Natural killer cell (primary cell): ENCODE results near the gene KCNK1. TPM values are rescaled to one million over a fixed set of nuclear protein-coding genes. Genes with fewer than 3 reads are reported as not detected.
A peak's percentile ranks its signal among the peaks of the same experiment; 100 is the strongest.

Experiments
- ATAC-seq, 3 donors: fragments of 150-1000 bp in 2 of 3; fragments of 200-7000 bp in 1 of 3; cut with Tn5 transposase; 1 replicate in 1 of 3; 2 replicates in 2 of 3; pipeline ENCODE4 v1.10.0; 2021; ENCODE audit warnings: mild to moderate bottlenecking in 2 of 3, moderate library complexity in 2 of 3
- DNase-seq, 2 donors: peaks; one replicate each; pipeline versions ENCODE4 v3.0.0 to v3.0.0-alpha.2; 2013 to 2021; ENCODE audit warnings: mixed read lengths in 1 of 2
- H3K27ac ChIP-seq: one replicate; pipeline ENCODE4 v1.5.1; 2013; ENCODE audit warnings: mild to moderate bottlenecking, low read length
- H3K27me3 ChIP-seq: one replicate; pipeline ENCODE4 v1.6.1; 2013; ENCODE audit warnings: low read length; ENCODE audit not compliant: control insufficient read depth, insufficient read depth
- H3K36me3 ChIP-seq: one replicate; pipeline ENCODE4 v1.6.1; 2013; ENCODE audit warnings: low read length; ENCODE audit not compliant: control insufficient read depth, insufficient read depth
- H3K4me1 ChIP-seq: one replicate; pipeline ENCODE4 v1.6.1; 2013; ENCODE audit warnings: low read length; ENCODE audit not compliant: control insufficient read depth, insufficient read depth
- H3K4me3 ChIP-seq: one replicate; pipeline ENCODE4 v1.5.1; 2013; ENCODE audit warnings: low read length
- H3K9me3 ChIP-seq: one replicate; pipeline ENCODE4 v1.6.1; 2013; ENCODE audit warnings: low read length; ENCODE audit not compliant: control insufficient read depth, insufficient read depth
- H3K27ac Mint-ChIP-seq, 2 donors: one replicate each; pipeline ENCODE4 v1.8.0; 2022; ENCODE audit warnings: mild to moderate bottlenecking in 2 of 2, mixed read lengths in 2 of 2, moderate library complexity in 1 of 2
- H3K27me3 Mint-ChIP-seq, 2 donors: one replicate each; pipeline ENCODE4 v1.8.0; 2022; ENCODE audit warnings: low read depth in 2 of 2, mixed read lengths in 2 of 2
- H3K36me3 Mint-ChIP-seq: one replicate; pipeline ENCODE4 v1.8.0; 2022; ENCODE audit warnings: mixed read lengths
- H3K4me1 Mint-ChIP-seq, 2 donors: one replicate each; pipeline ENCODE4 v1.8.0; 2022; ENCODE audit warnings: mixed read lengths in 2 of 2
- H3K4me3 Mint-ChIP-seq: one replicate; pipeline ENCODE4 v1.8.0; 2022; ENCODE audit warnings: mild to moderate bottlenecking, moderate library complexity, mixed read lengths
- H3K9me3 Mint-ChIP-seq, 2 donors: one replicate each; pipeline ENCODE4 v1.8.0; 2022; ENCODE audit warnings: mixed read lengths in 2 of 2
- WGBS: methylation state at CpG from one replicate; pipeline ENCODE4 v1.1.7; 2013; ENCODE audit warnings: missing lambda C conversion rate; ENCODE audit not compliant: insufficient coverage; 5-methylcytosine and 5-hydroxymethylcytosine counted together
- intact Hi-C: fragments of 100-400 bp; cut with micrococcal nuclease; formaldehyde crosslinking; loops from one replicate; pipeline ENCODE4 v1.14.2; 2022
- total RNA-seq, 4 donors: library from RNA; stranded (reverse); fragments of 120-200 nt in 1 of 4; gene quantifications; one replicate each; pipeline versions ENCODE4 v1.2.3 to v1.2.4, GENCODE V29; 2013 to 2022
- TF ChIP-seq, protein P1 (sequence below): fragments of 200-600 bp; IDR thresholded peaks from one replicate; pipeline ENCODE4 v1.8.0; 2022; ENCODE audit warnings: antibody characterized with exemption

KCNK1 gene
- total RNA-seq, 3 donors from 2014 or later (not counting 1 experiment from before 2014, with no cell fraction given), result 0.16 TPM; not detected in 2

DNA sequence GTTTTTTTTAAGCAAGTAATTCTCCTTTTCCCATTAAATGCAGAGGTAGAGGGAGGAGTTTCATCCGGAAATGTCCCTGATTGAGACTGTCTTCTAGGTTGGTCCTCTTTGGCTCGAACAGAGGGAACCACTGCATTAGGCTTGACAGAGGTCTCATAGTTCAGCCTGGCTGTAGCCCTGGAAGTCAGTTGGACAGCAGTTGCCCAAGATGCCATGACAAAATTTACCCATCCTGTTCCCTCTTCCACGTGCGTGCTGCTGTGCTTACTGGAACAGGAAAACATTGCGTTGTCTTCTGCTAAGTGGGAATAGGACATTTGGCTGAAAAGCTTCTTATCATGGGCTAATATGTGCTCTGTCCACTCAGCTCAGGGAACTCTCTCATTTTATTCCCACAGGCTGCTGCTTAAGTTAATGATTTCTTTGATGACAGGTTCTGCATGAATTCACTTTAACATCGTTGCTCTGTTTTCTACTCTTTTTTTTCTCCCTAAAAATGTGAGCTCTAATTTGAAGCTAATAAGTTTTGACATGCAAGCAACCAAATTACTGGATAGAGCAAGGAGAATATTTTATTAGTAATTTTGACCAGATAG is 18.0 kb downstream of the KCNK1 start:
- no peak overlapping the region for H3K4me3 ChIP-seq

DNA sequence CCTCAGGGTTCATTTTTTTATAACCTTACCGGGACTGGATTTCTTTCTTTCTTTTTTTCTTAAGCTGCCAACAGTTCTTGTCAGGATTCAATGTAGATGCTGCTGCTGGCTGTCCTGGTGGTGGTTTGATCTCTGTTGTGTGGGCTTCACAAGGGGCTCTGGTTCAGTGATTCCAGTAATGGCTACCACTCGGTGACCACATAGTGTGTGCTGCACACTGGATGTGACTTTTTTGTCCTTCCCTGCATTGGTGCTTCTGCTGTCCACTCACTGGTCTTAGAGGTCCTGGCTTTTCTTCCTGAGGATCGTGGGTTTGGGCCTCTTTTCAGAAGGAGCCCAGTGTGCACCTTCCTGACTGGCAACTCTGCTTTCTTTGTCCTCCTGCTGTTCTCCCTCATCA is 18.5 kb downstream of the KCNK1 start:
- Histone ChIP-seq H3K36me3 (no peaks in the 10 kb centered on the region), H3K27ac (no peak overlapping the region), H3K27me3 (no peaks in the 10 kb centered on the region), H3K4me1 (no peaks in the 10 kb centered on the region), H3K4me3 (no peak overlapping the region), H3K9me3 (no peaks in the 10 kb centered on the region)
- no peaks in the 10 kb centered on the region for H3K36me3 Mint-ChIP-seq
- 75% methylated on average over 3 of the region's 3 CpGs for WGBS
- no peak overlapping the region for H3K4me3 Mint-ChIP-seq
- TF ChIP-seq, protein P1, sequence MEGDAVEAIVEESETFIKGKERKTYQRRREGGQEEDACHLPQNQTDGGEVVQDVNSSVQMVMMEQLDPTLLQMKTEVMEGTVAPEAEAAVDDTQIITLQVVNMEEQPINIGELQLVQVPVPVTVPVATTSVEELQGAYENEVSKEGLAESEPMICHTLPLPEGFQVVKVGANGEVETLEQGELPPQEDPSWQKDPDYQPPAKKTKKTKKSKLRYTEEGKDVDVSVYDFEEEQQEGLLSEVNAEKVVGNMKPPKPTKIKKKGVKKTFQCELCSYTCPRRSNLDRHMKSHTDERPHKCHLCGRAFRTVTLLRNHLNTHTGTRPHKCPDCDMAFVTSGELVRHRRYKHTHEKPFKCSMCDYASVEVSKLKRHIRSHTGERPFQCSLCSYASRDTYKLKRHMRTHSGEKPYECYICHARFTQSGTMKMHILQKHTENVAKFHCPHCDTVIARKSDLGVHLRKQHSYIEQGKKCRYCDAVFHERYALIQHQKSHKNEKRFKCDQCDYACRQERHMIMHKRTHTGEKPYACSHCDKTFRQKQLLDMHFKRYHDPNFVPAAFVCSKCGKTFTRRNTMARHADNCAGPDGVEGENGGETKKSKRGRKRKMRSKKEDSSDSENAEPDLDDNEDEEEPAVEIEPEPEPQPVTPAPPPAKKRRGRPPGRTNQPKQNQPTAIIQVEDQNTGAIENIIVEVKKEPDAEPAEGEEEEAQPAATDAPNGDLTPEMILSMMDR, result no peak
- no peak overlapping the region for H3K27ac Mint-ChIP-seq
- H3K9me3 Mint-ChIP-seq, result peaks cover 5 to 6% of the 10 kb centered on the region in 2 donors
- DNase-seq, result no peak
- no peak for ATAC-seq
- H3K4me1 Mint-ChIP-seq, result no peaks in the 10 kb centered on the region
- intact Hi-C loops, result no loop called here
- peaks cover 0 to 2% of the 10 kb centered on the region in 2 donors for H3K27me3 Mint-ChIP-seq

More for the DNA sequence above, 18.0 kb downstream of the KCNK1 start:
- Mint-ChIP-seq H3K4me3 (no peak overlapping the region), H3K4me1 (no peaks in the 10 kb centered on the region), H3K27me3 (peaks cover 0 to 2% of the 10 kb centered on the region in 2 donors), H3K9me3 (peaks cover 5 to 6% of the 10 kb centered on the region in 2 donors), H3K36me3 (no peaks in the 10 kb centered on the region), H3K27ac (no peak overlapping the region)
- H3K27ac ChIP-seq, result no peak overlapping the region
- no peaks in the 10 kb centered on the region for H3K9me3 ChIP-seq
- TF ChIP-seq, protein P1, result no peak
- DNase-seq (no peak), ATAC-seq (no peak)
- no peaks in the 10 kb centered on the region for H3K4me1 ChIP-seq
- no peaks in the 10 kb centered on the region for H3K36me3 ChIP-seq
- WGBS, result 81% methylated on average over 5 of the region's 6 CpGs
- no peaks in the 10 kb centered on the region for H3K27me3 ChIP-seq
- intact Hi-C loops, result no loop called here

DNA sequence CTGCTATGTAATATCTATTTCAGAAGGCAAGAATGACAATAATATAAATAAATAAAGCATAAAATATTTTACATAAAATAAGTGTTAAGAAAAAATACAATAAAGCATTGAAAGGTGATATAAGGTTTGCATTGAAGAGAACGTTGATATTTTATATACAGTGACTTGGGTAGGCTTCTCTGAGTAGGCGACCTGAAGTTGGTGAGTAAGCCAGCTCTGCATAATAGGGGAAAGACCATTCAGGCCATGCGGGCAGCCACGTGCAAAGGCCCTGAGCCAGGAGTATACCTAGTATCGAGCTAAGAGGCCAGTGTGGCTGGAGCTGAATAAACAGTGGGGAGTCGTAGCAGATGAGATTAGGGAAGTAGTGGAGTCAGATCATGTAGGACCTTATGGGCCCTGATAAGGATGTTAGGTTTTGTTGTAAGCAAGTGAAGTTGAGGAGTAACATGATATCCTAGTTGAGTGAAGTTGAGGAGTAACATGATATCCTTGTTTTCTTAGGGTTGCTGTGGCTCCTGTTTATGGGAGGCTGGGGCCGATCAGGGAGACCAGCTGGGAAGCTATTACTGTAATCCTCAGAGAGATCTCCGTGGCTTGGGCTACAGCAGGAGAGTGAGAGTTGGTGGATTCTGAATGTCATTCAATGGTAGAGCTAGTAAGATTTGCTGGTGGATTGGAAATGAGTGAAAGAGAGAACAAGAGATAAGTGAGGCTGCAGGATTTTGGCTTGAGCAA is 22.0 kb downstream of the KCNK1 start:
- Histone ChIP-seq H3K9me3 (no peaks in the 10 kb centered on the region), H3K27me3 (no peaks in the 10 kb centered on the region), H3K27ac (no peak overlapping the region), H3K4me1 (no peaks in the 10 kb centered on the region), H3K36me3 (no peaks in the 10 kb centered on the region), H3K4me3 (no peak overlapping the region)
- Mint-ChIP-seq H3K36me3 (no peaks in the 10 kb centered on the region), H3K4me3 (no peak overlapping the region), H3K27me3 (peaks cover 0 to 2% of the 10 kb centered on the region in 2 donors), H3K4me1 (no peaks in the 10 kb centered on the region), H3K27ac (no peak overlapping the region), H3K9me3 (peaks cover 5 to 6% of the 10 kb centered on the region in 2 donors)
- ATAC-seq (peak in 1 of 3 donors; percentile 14), DNase-seq (no peak)
- 67% methylated on average over 8 of the region's 8 CpGs for WGBS
- intact Hi-C loops, result no loop called here
- TF ChIP-seq, protein P1, result no peak
